Measurements from ENCODE around the gene DSCAM. TPM values are rescaled to one million over a fixed set of nuclear protein-coding genes. Genes with fewer than 3 reads are reported as not detected.

The DSCAM gene
- total and polyA plus RNA-seq, 2 donors (not counting 3 experiments of a cell fraction or from before 2014, with no cell fraction given) = not detected

GRCh38 chr21:40377135-40377534, 469.8 kb downstream of the DSCAM start:
- H3K4me2 ChIP-seq (ENCODE audit: insufficient read depth, low read length) = no peak overlapping the region
- ChIA-PET CTCF (no interaction called here), POLR2A (no interaction called here)
- no peak overlapping the region for H3K27ac ChIP-seq (ENCODE audit: insufficient read depth, low read depth, low read length)
- no peaks in the 10 kb centered on the region for H4K20me1 ChIP-seq (replicated peaks; ENCODE audit: control insufficient read depth, extremely low read depth, insufficient read depth, low read length)
- intact Hi-C loops (cut with micrococcal nuclease) = no loop called here
- no peak overlapping the region for H3K4me3 ChIP-seq (replicated peaks in 1 of 3; ENCODE audit: insufficient read depth in 1 of 3, low read depth in 1 of 3, low read length in 3 of 3)
- H3K36me3 ChIP-seq (ENCODE audit: control insufficient read depth in 2 of 2, extremely low read depth in 1 of 2, insufficient read depth in 2 of 2, low read length in 2 of 2) = no peaks in the 10 kb centered on the region
- H3K9ac ChIP-seq (replicated peaks; ENCODE audit: extremely low read depth, insufficient read depth, low read length) = no peak overlapping the region
- no peaks in the 10 kb centered on the region for H3K79me2 ChIP-seq (ENCODE audit: control insufficient read depth, insufficient read depth, low read length)
- no peak overlapping the region for H2AFZ ChIP-seq (ENCODE audit: low read depth, low read length)
- H3K4me1 ChIP-seq (ENCODE audit: control insufficient read depth, extremely low read depth, insufficient read depth, low read length) = no peaks in the 10 kb centered on the region
- no peak for DNase-seq (ENCODE audit: low read depth, low spot score)
- TF ChIP-seq GATA2 (IDR thresholded peaks at IDR 0.05; ENCODE audit: insufficient read depth, insufficient read length, low read depth, low read length) (no peak), EZH2 (IDR thresholded peaks at IDR 0.05; ENCODE audit: borderline replicate concordance, low read depth, low read length, severe bottlenecking) (no peak)
- dilution Hi-C loops (cut with MboI; ENCODE audit: extremely low pct_ligation_motif_present, low sequenced_read_pairs) = no loop called here
- no peaks in the 10 kb centered on the region for H3K9me1 ChIP-seq (replicated peaks; ENCODE audit: control insufficient read depth, extremely low read depth, insufficient read depth, low read length)
- no peak for FAIRE-seq
- no TSS peak for BruUV-seq (replicated peaks)
- H3K9me3 ChIP-seq (replicated peaks; ENCODE audit: control insufficient read depth, insufficient read depth, low read length) = peaks cover 9% of the 10 kb centered on the region
- H3K27me3 ChIP-seq (ENCODE audit: control insufficient read depth in 2 of 2, insufficient read depth in 2 of 2, low read length in 2 of 2) = no peaks in the 10 kb centered on the region

GRCh38 chr21:40373761-40374160, 473.2 kb downstream of the DSCAM start:
- CTCF ChIA-PET = no interaction called here
- TF ChIP-seq EZH2 (IDR thresholded peaks at IDR 0.05; ENCODE audit: borderline replicate concordance, low read depth, low read length, severe bottlenecking) (no peak), FOS (IDR thresholded peaks at IDR 0.05; ENCODE audit: borderline replicate concordance, insufficient read depth, low read length) (no peak), GATA2 (IDR thresholded peaks at IDR 0.05; ENCODE audit: insufficient read depth, insufficient read length, low read depth, low read length) (no peak), POLR2AphosphoS5 (IDR thresholded peaks at IDR 0.05; ENCODE audit: insufficient read depth, low read depth, low read length) (no peak), MAX (IDR thresholded peaks at IDR 0.05; ENCODE audit: insufficient read depth, insufficient read length) (no peak), MYC (IDR thresholded peaks at IDR 0.05; ENCODE audit: low read depth, low read length) (no peak), JUN (IDR thresholded peaks at IDR 0.05; ENCODE audit: borderline replicate concordance, insufficient read depth, insufficient read length, low read depth) (no peak), POLR2A (IDR thresholded peaks at IDR 0.05; ENCODE audit: low read depth, low read length) (no peak), CTCF (IDR thresholded peaks at IDR 0.05; ENCODE audit: extremely low read depth in 1 of 2, insufficient read depth in 1 of 2, low read depth in 1 of 2, low read length in 2 of 2) (no peak)
- Histone ChIP-seq H3K36me3 (ENCODE audit: control insufficient read depth in 2 of 2, extremely low read depth in 1 of 2, insufficient read depth in 2 of 2, low read length in 2 of 2) (no peaks in the 10 kb centered on the region), H3K4me2 (ENCODE audit: insufficient read depth, low read length) (no peak overlapping the region), H3K9ac (replicated peaks; ENCODE audit: extremely low read depth, insufficient read depth, low read length) (no peak overlapping the region), H3K9me3 (replicated peaks; ENCODE audit: control insufficient read depth, insufficient read depth, low read length) (peaks cover 8% of the 10 kb centered on the region), H3K4me1 (ENCODE audit: control insufficient read depth, extremely low read depth, insufficient read depth, low read length) (no peaks in the 10 kb centered on the region), H2AFZ (ENCODE audit: low read depth, low read length) (no peak overlapping the region), H3K79me2 (ENCODE audit: control insufficient read depth, insufficient read depth, low read length) (no peaks in the 10 kb centered on the region), H4K20me1 (replicated peaks; ENCODE audit: control insufficient read depth, extremely low read depth, insufficient read depth, low read length) (no peaks in the 10 kb centered on the region), H3K27me3 (ENCODE audit: control insufficient read depth in 2 of 2, insufficient read depth in 2 of 2, low read length in 2 of 2) (no peaks in the 10 kb centered on the region), H3K27ac (ENCODE audit: insufficient read depth, low read depth, low read length) (no peak overlapping the region), H3K4me3 (replicated peaks in 1 of 3; ENCODE audit: insufficient read depth in 1 of 3, low read depth in 1 of 3, low read length in 3 of 3) (no peak overlapping the region), H3K9me1 (replicated peaks; ENCODE audit: control insufficient read depth, extremely low read depth, insufficient read depth, low read length) (no peaks in the 10 kb centered on the region)
- dilution Hi-C loops (cut with MboI; ENCODE audit: extremely low pct_ligation_motif_present, low sequenced_read_pairs) = no loop called here
- BruUV-seq (replicated peaks) = no TSS peak
- intact Hi-C loops (cut with micrococcal nuclease) = no loop called here
- DNase-seq (ENCODE audit: low read depth, low spot score) (no peak), FAIRE-seq (no peak)
- POLR2A ChIA-PET = no interaction called here
